Endothelial cell of umbilical vein (primary cell): ENCODE data around the gene CASR. TPM values are rescaled to one million over a fixed set of nuclear protein-coding genes. Genes with fewer than 3 reads are reported as not detected.

Experiments
- BruUV-seq: library from RNA; stranded (reverse); fragments of 400-500 nt; replicated peaks from 2 replicates; lab custom pipeline; 2021; lab: Mats Ljungman, UMichigan
- CTCF ChIA-PET: fragments of 300-600, 350-600 bp; sonication (Branson Sonifier 250); formaldehyde crosslinking; loops from one replicate; lab custom pipeline; 2021; ENCODE audit warnings: antibody characterized with exemption, inconsistent platforms; lab: Charles Lee
- POLR2A ChIA-PET: fragments of 300-600, 350-600 bp; sonication (Branson Sonifier 250); formaldehyde crosslinking; loops from one replicate; lab custom pipeline; 2021; ENCODE audit warnings: antibody characterized with exemption, inconsistent platforms; lab: Charles Lee
- DNase-seq: peaks from one replicate; pipeline ENCODE4 v3.0.0-alpha.2; 2011; ENCODE audit warnings: low read depth, low spot score
- FAIRE-seq: peaks from 2 replicates; lab custom pipeline; 2011; peaks lifted over from hg19 to GRCh38; lab: Jason Lieb, UNC
- H2AFZ ChIP-seq: 2 replicates; pipeline ENCODE4 v1.6.0; 2012; ENCODE audit warnings: low read depth, low read length, control low read depth, inconsistent platforms
- H3K27ac ChIP-seq: 2 replicates; pipeline ENCODE4 v1.5.1; 2011; ENCODE audit warnings: low read depth, mild to moderate bottlenecking, control low read depth, low read length, moderate library complexity; ENCODE audit not compliant: insufficient read depth
- H3K27me3 ChIP-seq, 2 experiments: 2 replicates each; pipeline versions ENCODE4 v1.6.0 to v1.6.1; 2011; ENCODE audit warnings: low read length in 2 of 2, mixed read lengths in 1 of 2; ENCODE audit not compliant: control insufficient read depth in 2 of 2, insufficient read depth in 2 of 2
- H3K36me3 ChIP-seq, 2 experiments: 2 replicates in 1 of 2; 3 replicates in 1 of 2; pipeline ENCODE4 v1.5.1; 2011; ENCODE audit warnings: low read length in 2 of 2, mild to moderate bottlenecking in 1 of 2, moderate library complexity in 1 of 2; ENCODE audit not compliant: control insufficient read depth in 2 of 2, insufficient read depth in 2 of 2; ENCODE audit errors: extremely low read depth in 1 of 2
- H3K4me1 ChIP-seq: 3 replicates; pipeline ENCODE4 v1.5.1; 2011; ENCODE audit warnings: mild to moderate bottlenecking, low read length; ENCODE audit not compliant: control insufficient read depth, insufficient read depth; ENCODE audit errors: extremely low read depth
- H3K4me2 ChIP-seq: 2 replicates; pipeline ENCODE4 v1.6.1; 2011; ENCODE audit warnings: low read length, control low read depth, mixed read lengths; ENCODE audit not compliant: insufficient read depth
- H3K4me3 ChIP-seq, 3 experiments: fragments of 200-600 bp in 1 of 3; sonication (generic), shearing (Covaris generic) in 1 of 3; replicated peaks in 1 of 3; 2 replicates each; pipeline ENCODE4 v1.5.1; 2011 to 2016; ENCODE audit warnings: control low read depth in 3 of 3, low read length in 3 of 3, mild to moderate bottlenecking in 2 of 3, inconsistent platforms in 1 of 3, low read depth in 1 of 3, moderate library complexity in 1 of 3; ENCODE audit not compliant: insufficient read depth in 1 of 3
- H3K79me2 ChIP-seq: 2 replicates; pipeline ENCODE4 v1.6.0; 2012; ENCODE audit warnings: low read length, inconsistent platforms; ENCODE audit not compliant: control insufficient read depth, insufficient read depth
- H3K9ac ChIP-seq: replicated peaks from 2 replicates; pipeline ENCODE3; 2011; ENCODE audit warnings: low read length, control low read depth; ENCODE audit not compliant: insufficient read depth; ENCODE audit errors: extremely low read depth
- H3K9me1 ChIP-seq: replicated peaks from 3 replicates; pipeline ENCODE4 v1.6.0; 2011; ENCODE audit warnings: mild to moderate bottlenecking, low read length; ENCODE audit not compliant: control insufficient read depth, insufficient read depth; ENCODE audit errors: extremely low read depth
- H3K9me3 ChIP-seq: replicated peaks from 2 replicates; pipeline ENCODE4 v1.5.1; 2012; ENCODE audit warnings: low read length, inconsistent platforms; ENCODE audit not compliant: control insufficient read depth, insufficient read depth
- H4K20me1 ChIP-seq: replicated peaks from 2 replicates; pipeline ENCODE3; 2011; ENCODE audit warnings: mild to moderate bottlenecking, low read length; ENCODE audit not compliant: control insufficient read depth, insufficient read depth; ENCODE audit errors: extremely low read depth
- EZH2 ChIP-seq: IDR thresholded peaks from 2 replicates; pipeline ENCODE4 v1.6.1; 2012; ENCODE audit warnings: borderline replicate concordance, low read depth, mild to moderate bottlenecking, moderate library complexity, low read length, inconsistent platforms; ENCODE audit not compliant: severe bottlenecking
- FOS ChIP-seq: IDR thresholded peaks from 2 replicates; pipeline ENCODE4 v1.6.1; 2011; ENCODE audit warnings: mild to moderate bottlenecking, low read length, moderate library complexity, borderline replicate concordance; ENCODE audit not compliant: insufficient read depth
- GATA2 ChIP-seq: IDR thresholded peaks from 2 replicates; pipeline ENCODE4 v1.7.0; 2011; ENCODE audit warnings: low read depth, mild to moderate bottlenecking, moderate library complexity, mixed read lengths, low read length; ENCODE audit not compliant: insufficient read length, insufficient read depth
- JUN ChIP-seq: IDR thresholded peaks from 2 replicates; pipeline ENCODE4 v1.6.1; 2011; ENCODE audit warnings: borderline replicate concordance, low read depth; ENCODE audit not compliant: insufficient read length, insufficient read depth
- MYC ChIP-seq: IDR thresholded peaks from one replicate; pipeline ENCODE4 v1.6.1; 2011; ENCODE audit warnings: mild to moderate bottlenecking, low read depth, low read length
- POLR2A ChIP-seq: IDR thresholded peaks from 2 replicates; pipeline ENCODE4 v1.6.1; 2012; ENCODE audit warnings: low read depth, mild to moderate bottlenecking, control low read depth, low read length
- POLR2AphosphoS5 ChIP-seq: IDR thresholded peaks from 2 replicates; pipeline ENCODE4 v1.6.1; 2012; ENCODE audit warnings: low read depth, mild to moderate bottlenecking, control low read depth, low read length, moderate library complexity; ENCODE audit not compliant: insufficient read depth
- dilution Hi-C: fragments of 300-500 bp; cut with MboI; formaldehyde crosslinking; loops from one replicate; pipeline ENCODE4 v1.15.0; 2019; ENCODE audit warnings: low sequenced_read_pairs; ENCODE audit not compliant: extremely low pct_ligation_motif_present
- intact Hi-C: fragments of 100-400 bp; cut with micrococcal nuclease; formaldehyde crosslinking; loops from one replicate; pipeline ENCODE4 v1.10.0; 2022
- polyA plus RNA-seq, 4 experiments: library from polyadenylated mRNA; depleted of rRNA in 3 of 4; stranded (reverse) in 3 of 4; unstranded in 1 of 4; fragments of >200 nt; gene quantifications; 2 replicates each; pipeline versions ENCODE4 v1.2.1 to v1.2.3, GENCODE V29; 2011 to 2012; ENCODE audit warnings: missing spikeins in 1 of 4
- total RNA-seq: library from RNA; stranded (reverse); gene quantifications from 2 replicates; pipeline ENCODE4 v1.2.3, GENCODE V29; 2021
- TF ChIP-seq, protein P1 (sequence below): IDR thresholded peaks from 2 replicates; pipeline ENCODE4 v1.6.1; 2011; ENCODE audit not compliant: insufficient read depth, insufficient read length
- TF ChIP-seq, protein P2 (sequence below), 2 donors: IDR thresholded peaks; 1 replicate in 1 of 2; 2 replicates in 1 of 2; pipeline ENCODE4 v1.5.1; 2011; ENCODE audit warnings: low read length in 2 of 2, mild to moderate bottlenecking in 2 of 2, moderate library complexity in 2 of 2, control low read depth in 1 of 2, inconsistent platforms in 1 of 2, low read depth in 1 of 2; ENCODE audit not compliant: insufficient read depth in 1 of 2; ENCODE audit errors: extremely low read depth in 1 of 2

Gene CASR
- total and polyA plus RNA-seq, 2 donors (not counting 3 experiments of a cell fraction or from before 2014, with no cell fraction given) = not detected

DNA sequence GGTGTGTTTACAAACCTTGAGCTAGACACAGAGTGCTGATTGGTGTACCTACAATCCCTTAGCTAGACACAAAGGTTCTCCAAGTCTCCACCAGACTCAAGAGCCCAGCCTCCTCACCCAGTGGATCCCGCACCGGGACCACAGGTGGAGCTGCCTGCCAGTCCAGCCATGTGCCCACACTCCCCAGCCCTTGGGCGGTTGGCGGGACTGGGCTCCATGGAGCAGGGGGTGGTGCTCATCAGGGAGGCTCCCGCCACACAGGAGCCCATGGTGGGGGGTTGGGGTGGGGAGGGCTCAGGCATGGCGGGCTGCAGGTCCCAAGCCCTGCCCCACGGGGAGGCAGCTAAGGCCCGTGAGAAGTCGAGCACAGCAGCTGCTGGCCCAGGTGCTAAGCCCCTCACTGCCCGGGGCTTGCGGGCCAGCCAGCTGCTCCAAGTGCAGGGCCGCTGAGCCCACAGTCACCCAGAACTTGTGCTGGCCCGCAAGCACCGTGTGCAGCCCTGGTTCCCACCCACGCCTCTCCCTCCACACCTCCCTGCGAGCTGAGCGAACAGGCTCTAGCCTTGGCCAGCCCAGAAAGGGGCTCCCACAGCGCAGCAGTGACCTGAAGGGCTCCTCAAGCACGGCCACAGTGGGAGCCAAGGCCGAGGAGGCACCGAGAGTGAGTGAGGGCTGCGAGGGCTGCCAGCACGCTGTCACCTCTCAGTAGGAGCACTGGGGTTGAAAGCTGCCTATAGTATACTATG lies 43.7 kb downstream of the CASR start:
- intact Hi-C loops = no loop called here
- Histone ChIP-seq H3K4me1 (no peaks in the 10 kb centered on the region), H3K9me1 (no peaks in the 10 kb centered on the region), H3K9ac (no peak overlapping the region), H3K4me2 (no peak overlapping the region), H3K4me3 (no peak overlapping the region), H3K79me2 (no peaks in the 10 kb centered on the region), H2AFZ (no peak overlapping the region), H3K27me3 (no peaks in the 10 kb centered on the region), H3K9me3 (no peaks in the 10 kb centered on the region), H4K20me1 (no peaks in the 10 kb centered on the region), H3K36me3 (no peaks in the 10 kb centered on the region), H3K27ac (no peak overlapping the region)
- POLR2A ChIA-PET = no interaction called here
- BruUV-seq = no TSS peak
- dilution Hi-C loops = no loop called here
- no peak for FAIRE-seq
- DNase-seq = no peak
- CTCF ChIA-PET = no interaction called here
- TF ChIP-seq EZH2 (no peak), GATA2 (no peak), JUN (no peak), POLR2AphosphoS5 (no peak)
- TF ChIP-seq, protein P1, sequence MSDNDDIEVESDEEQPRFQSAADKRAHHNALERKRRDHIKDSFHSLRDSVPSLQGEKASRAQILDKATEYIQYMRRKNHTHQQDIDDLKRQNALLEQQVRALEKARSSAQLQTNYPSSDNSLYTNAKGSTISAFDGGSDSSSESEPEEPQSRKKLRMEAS = no peak

DNA sequence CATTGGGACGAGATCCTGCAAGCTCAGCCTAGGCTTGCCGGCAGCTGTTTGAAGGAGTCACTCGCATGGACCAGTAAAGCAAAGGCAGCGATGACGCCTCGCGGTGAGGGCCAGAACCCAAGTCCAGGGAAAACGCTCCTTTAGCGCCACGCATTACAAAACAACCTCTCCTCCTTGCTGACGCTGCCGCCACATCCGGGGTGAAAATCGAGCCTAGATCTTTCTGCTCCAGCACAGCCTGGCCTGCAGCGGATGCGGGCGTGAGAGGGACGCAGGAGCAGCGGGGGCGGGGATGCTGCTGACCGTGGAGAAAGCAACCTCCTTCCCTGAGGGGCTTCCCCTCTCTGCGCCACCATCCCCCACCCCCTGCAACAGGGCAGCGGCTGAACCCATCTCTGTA lies 46.7 kb downstream of the CASR start:
- dilution Hi-C loops = no loop called here
- Histone ChIP-seq H3K9ac (no peak overlapping the region), H3K9me1 (no peaks in the 10 kb centered on the region), H3K9me3 (no peaks in the 10 kb centered on the region), H2AFZ (no peak overlapping the region), H3K4me3 (no peak overlapping the region), H3K4me2 (no peak overlapping the region), H4K20me1 (no peaks in the 10 kb centered on the region), H3K79me2 (no peaks in the 10 kb centered on the region), H3K27me3 (no peaks in the 10 kb centered on the region), H3K36me3 (no peaks in the 10 kb centered on the region), H3K27ac (no peak overlapping the region), H3K4me1 (no peaks in the 10 kb centered on the region)
- ChIA-PET CTCF (no interaction called here), POLR2A (no interaction called here)
- TF ChIP-seq, protein P2, sequence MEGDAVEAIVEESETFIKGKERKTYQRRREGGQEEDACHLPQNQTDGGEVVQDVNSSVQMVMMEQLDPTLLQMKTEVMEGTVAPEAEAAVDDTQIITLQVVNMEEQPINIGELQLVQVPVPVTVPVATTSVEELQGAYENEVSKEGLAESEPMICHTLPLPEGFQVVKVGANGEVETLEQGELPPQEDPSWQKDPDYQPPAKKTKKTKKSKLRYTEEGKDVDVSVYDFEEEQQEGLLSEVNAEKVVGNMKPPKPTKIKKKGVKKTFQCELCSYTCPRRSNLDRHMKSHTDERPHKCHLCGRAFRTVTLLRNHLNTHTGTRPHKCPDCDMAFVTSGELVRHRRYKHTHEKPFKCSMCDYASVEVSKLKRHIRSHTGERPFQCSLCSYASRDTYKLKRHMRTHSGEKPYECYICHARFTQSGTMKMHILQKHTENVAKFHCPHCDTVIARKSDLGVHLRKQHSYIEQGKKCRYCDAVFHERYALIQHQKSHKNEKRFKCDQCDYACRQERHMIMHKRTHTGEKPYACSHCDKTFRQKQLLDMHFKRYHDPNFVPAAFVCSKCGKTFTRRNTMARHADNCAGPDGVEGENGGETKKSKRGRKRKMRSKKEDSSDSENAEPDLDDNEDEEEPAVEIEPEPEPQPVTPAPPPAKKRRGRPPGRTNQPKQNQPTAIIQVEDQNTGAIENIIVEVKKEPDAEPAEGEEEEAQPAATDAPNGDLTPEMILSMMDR (IDR thresholded peaks at IDR 0.05; ENCODE audit: extremely low read depth in 1 of 2, insufficient read depth in 1 of 2, low read depth in 1 of 2, low read length in 2 of 2) = no peak
- TF ChIP-seq, protein P1 = no peak
- TF ChIP-seq EZH2 (no peak), GATA2 (no peak), MYC (no peak), POLR2A (no peak), JUN (no peak), POLR2AphosphoS5 (no peak), FOS (no peak)
- DNase-seq (no peak), FAIRE-seq (no peak)
- no TSS peak for BruUV-seq
- intact Hi-C loops = no loop called here
